DMS153 treated with DMSO at 0.1 percent for 48 hours (cell line): ENCODE results near the gene KRTAP12-3.
"Not testable (repeated sequence)": the region's sequence is repeated elsewhere in the genome, so short reads cannot be mapped to it uniquely, and the experiment has no call there.

ENCODE experiments used
- DNase-seq: peaks from one replicate; lab custom pipeline; 2025; ENCODE audit not compliant: unreplicated experiment; lab: John Stamatoyannopoulos, UW

The KRTAP12-3 gene, protein sequence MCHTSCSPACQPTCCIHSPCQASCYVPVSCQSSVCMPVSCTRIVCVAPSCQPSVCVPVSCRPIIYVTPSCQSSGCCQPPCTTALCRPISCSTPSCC

DNA sequence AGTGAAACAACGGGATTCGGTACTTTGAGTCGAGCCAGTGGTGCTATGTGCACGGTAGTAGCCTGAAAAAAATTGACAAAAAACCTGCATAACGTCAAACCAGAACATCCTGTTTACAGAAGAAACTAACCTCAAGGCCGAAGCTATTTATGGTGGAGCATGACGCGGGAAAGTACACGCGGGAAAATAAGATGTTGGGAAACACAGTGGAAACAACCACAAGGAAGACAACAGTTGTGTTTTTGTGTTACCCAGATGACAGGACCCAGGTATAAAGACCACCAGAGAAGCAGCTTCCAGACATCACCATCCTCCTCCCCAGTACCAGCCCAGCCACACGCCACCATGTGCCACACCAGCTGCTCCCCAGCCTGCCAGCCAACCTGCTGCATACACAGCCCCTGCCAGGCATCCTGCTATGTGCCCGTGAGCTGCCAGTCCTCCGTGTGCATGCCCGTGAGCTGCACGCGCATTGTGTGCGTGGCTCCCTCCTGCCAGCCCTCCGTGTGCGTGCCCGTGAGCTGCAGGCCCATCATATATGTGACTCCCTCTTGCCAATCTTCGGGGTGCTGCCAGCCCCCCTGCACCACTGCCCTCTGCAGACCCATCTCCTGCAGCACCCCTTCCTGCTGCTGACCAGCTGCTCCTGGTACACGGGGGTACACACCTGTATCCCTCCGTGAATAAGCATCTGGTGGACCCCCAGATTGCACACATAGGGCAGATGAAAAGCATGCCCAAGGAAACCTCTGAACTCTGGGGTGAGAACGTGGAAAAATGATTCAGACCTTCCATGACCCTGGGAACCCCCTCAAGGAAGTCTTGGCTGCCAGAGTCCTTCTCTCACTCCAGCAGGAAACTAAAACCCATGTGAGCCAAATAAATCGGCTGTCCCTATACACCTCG is at the start of gene KRTAP12-3:
Gene KRTAP12-3 (plus strand): TSS at position 298 of the 906 bp plus-strand sequence. CDS start 48 bp downstream, at position 346.
- no peak for DNase-seq

DNA sequence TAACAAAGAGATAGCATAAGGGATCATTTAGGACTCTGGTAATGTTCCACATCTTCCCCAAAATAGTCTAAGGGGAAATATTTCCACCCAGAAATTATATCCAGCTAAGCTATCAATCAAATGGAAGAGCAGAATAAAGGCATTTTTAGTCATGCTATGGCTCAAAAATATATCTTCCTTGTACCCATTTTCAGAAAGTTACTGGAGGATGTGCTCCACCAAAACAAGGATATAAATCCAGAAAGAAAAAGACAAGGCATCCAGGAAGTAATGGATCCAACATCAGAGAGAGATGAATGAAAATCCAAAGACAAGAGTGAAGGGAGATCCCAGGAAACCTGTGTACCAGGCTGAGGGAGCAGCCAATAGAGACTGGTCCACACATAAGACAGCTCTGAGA is 48.5 kb upstream of the KRTAP12-3 start:
- no peak for DNase-seq

DNA sequence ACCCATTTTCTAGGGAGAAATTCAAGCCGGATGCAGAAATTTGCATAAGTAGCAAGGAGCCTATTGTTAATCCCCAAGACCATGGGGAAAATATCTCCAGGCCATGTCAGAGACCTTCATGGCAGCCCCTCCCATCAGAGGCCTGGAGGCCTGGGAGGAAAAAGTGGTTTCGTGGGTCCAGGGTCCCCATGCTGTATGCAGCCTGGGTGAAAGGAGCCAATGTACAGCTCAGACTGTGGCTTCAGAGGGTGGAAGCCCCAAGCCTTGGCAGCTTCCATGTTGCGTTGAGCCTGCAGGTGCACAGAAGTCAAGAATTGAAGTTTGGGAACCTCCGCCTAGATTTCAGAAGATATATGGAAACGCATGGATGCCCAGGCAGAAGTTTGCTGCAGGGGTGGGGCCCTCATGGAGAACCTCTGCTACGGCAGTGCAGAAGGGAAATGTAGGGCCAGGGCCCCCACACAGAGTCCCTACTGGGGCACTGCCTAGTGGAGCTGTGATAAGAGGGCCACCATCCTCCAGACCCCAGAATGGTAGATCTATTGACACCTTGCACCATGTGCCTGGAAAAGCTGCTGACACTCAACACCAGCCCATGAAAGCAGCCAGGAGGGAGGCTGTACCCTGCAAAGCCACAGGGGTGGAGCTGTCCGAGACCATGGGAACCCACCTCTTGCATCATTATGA is 47.4 kb upstream of the KRTAP12-3 start:
- DNase-seq, result not testable (repeated sequence)

DNA sequence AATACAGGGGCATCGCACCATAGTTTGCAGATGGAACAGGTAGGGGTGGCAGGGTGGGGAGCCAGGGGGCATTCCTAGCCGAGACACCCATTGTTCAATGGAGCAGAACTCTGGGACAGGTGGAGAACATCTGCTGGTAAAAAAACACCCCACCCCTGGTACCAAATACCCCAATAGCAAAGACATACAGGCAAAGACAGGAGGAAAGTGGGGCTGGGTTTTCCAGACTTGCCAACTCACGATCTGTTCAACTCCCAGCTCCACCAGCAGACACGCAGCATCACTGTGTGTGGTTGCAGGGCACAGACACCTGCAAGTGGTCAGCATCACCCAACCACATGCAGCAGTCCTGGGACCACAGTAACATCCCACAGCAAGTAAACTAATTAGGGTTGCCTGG is 46.2 kb upstream of the KRTAP12-3 start:
- DNase-seq, result no peak

DNA sequence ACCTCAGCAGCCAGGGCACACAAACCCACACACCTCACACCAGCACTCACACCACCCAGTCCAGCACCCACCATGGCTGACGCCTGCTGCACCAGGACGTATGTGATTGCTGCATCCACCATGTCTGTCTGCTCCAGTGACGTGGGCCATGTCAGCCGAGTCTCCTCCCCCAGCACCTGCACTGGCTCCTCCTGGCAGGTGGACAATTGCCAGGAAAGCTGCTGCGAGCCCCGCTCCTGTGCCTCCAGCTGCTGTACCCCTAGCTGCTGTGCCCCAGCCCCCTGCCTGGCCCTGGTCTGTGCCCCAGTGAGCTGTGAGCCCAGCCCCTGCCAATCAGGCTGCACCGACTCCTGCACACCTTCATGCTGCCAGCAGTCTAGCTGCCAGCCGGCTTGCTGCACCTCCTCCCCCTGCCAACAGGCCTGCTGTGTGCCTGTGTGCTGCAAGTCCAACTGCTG is 45.7 kb upstream of the KRTAP12-3 start, which contains the start of gene KRTAP10-8:
Gene KRTAP10-8 (plus strand): TSS at position 51 of the 458 bp plus-strand sequence. CDS start 22 bp downstream, at position 73.
- no peak for DNase-seq

DNA sequence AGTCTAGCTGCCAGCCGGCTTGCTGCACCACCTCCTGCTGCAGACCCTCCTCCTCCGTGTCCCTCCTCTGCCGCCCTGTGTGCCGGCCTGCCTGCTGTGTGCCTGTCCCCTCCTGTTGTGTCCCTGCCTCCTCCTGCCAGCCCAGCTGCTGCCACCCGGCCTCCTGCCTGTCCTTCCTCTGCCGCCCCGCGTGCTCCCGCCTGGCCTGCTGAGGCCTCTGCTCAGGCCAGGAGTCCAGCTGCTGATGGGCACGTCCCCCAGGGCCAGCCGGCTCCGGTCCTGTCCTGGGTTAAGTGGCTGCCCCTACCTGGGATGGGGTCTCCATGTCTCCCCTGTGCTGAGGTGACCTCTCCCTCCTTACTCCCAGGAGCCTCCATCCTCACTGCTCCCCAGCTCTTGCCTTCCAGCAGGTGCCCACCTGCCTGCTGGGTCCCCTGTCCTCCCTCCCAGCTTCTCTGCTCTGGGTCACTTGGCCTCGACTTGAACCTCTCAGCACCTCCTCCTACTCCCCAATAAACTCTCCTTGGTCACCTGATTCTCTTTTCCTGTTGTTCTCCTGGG is 45.0 kb upstream of the KRTAP12-3 start:
- no peak for DNase-seq

DNA sequence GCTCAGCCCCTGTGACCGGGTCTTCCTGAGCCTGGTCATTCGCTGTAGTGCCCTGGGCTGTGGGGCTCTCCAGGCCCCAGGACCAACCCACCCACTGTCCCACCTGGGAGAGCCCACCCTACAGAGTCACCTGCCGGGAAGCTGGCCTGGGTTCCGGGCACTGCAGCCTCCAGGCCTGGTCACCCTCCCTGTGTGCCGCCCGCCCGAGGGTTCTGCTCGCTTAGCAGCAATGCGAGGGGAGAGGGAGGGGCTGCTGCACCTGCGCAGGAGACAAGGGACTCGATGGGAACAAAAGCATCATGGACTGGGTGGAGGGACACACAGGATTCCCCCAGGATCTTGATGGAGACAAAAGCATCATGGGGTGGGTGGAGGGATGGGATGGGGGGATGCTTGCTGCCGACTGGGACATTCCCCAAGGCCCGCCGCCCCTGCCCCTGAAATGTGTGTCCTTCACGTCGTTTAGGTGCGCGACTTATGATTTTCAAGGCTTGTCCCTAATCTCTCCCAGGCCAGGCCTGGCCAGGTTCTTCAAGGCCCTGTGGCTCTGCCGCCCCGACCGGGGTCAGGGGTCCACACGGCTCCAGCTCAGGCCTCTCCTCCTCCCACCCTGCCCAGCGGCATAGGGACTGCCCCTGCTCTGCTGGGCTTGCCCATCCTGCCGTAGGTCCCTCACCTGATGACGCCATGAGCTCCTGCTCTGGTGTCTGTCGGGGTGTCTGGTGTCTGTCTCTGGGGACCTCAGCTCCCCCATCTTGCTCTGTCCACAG is 44.2 kb upstream of the KRTAP12-3 start:
- no peak for DNase-seq

DNA sequence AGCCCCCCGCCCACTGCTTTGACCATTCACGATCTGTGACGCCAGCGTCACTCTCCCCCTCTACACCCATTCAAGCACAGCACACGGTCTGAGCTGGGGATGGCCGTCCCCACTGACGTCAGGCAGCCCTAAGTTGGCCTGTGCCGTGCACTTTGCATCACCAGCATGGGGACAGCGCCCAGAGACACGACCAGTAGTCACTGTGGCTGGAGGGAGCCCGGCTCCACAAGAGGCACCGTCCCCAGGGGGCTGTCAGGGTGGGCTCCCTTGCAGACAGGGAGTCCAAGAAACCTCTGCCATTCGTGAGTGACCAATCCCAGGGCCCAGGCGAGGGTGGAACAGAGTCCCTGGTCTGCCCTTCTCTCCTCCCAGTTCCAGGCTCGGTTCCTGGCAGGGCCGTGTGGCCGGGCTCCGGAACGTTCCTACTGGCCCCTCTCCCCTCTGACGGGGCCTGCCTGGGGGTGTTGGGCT is 43.5 kb upstream of the KRTAP12-3 start:
- no peak for DNase-seq

DNA sequence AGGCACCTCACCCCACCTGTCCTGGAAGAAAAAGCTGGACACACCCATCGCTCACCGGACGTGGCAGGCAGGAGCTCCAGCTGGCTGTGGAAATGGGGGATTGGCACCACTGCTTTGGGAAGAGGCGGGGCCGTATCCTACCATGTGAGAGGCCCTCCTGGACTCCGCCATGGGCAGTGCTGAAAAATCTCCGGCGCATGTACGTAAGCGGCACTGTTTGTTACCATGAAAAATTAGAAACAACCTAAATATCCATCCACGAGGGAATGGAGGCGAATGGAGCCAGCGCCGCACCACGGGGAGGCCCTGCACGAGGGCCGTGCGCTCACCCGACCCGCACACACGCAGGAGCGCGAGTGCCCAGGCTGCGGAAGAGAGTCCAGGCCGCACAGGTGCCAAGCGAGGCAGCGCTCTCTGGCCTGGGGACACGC is 42.8 kb upstream of the KRTAP12-3 start:
- no peak for DNase-seq

DNA sequence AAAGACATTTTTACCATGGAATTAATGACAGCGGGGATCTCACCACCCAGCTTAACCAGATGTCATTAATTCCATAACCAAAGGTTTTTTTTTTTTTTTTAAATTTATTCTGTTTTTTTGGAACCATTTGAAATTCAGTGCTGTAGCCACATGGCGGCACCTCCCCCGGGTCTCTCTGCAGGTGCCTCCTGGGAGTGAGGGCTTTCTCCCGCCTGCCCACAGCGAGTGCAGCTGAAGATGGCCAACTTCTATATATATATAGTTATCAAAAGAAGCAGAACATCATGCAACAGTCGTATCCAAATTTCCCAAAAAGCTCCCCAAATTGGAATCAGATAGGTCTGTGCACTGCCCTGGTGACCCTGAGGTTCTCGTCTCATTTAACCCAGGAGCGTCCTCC is 42.3 kb upstream of the KRTAP12-3 start:
- no peak for DNase-seq

DNA sequence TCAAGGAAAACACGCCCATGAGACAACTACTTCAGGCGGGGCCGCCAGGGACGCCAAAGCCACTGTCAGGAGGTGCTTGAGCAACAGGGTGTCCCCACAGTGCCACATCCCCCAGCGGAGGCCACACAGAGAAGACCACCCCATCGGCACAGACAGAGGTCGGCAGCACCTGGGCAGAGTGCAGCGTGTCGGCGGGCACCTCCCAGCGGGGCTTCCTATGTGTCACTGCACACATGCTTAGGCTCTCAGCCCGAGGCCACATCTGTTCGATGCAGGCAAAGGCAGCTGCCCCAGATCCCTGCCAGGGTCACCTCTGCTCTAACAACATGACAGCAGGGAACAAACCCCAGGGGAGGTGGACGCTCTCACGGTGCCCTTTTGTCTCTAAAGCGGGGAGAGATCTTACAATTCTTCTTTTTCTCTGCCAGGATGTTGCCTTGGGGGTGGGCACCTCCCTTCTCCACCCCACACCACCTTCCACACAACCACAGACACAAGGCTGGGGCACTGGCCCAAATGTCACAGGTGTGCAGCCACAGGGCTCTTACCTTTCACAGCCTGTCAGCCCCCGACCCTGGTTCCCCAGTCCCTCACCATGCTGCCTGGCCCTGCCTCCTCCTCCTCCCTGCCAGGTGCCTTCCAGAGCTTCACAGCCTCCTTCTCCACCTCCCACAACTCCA is 41.7 kb upstream of the KRTAP12-3 start:
- no peak for DNase-seq

DNA sequence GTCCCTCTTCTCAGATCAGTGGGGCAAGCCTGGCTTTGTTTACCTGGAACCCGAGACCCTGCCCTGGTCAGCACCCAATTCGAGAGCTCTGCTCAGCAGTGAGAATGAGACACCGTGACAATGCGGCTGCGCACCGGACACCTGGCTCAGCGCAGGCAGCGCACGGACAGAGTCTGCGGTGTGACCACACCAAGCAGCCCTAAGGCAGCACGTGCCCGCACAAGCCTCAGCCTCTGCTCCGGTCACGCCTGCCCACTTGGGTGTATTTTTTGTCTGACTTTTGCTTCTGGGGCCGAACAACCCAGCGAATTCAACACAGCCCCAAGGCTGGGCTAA is 41.2 kb upstream of the KRTAP12-3 start:
- DNase-seq, result no peak

DNA sequence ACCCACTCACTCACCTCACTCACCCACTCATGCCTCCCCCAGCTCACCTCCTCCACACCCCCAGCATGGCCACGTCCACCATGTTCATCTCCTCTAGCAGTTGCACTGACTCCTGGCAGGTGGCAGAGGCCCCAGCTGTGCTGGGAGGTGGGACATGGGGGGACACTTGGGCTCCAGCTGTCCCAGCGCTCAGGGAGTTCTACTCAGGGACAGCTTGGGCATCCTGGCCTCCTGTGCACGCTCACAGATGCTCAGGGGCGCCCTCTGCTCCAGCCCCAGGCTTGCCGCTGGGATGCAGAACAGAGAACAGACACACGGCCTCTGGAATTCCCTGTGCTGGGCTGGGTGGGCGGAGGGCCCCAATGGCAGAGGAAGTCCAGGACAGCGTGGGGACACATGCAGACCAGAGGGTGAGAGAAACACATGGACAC is 40.6 kb upstream of the KRTAP12-3 start:
- no peak for DNase-seq

DNA sequence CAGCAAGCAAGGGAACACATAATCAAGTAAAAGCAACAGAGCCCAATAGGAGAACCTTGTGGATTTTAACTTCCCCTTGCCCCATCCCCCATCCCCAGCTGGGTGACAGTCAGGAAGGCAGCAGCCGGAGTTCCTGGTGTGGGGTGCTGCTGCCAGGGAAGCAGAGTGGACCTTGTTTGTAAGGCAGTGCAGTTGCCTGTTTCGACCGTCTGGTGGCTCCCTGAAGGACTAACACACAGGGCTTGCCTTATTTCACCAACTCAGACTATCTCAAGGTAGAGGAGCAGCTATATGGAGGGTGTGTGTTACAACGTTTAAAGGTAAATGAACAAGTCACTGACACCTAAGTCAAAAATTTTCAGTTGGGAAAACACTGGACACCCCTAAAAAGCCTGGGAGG is 39.2 kb upstream of the KRTAP12-3 start:
- no peak for DNase-seq

DNA sequence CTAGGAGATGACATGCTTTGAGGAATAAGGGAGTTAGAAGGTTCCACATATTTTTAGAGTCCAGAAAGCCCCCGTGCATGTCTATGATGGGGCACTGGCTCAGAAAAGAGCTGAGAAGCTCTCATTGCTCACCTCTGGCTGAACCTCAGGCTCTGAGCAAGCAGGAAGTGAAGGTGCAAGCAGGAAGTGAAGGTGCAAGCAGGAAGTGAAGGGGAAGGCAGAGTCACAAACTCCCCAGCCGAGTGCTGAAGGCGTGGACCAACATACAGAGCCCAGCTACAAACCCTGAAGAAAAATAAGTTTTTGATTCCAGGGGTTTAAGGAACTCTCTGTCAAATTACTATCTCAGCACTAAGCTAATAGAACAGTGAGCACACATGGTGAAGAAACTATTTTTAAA is 38.8 kb upstream of the KRTAP12-3 start:
- DNase-seq, result no peak

DNA sequence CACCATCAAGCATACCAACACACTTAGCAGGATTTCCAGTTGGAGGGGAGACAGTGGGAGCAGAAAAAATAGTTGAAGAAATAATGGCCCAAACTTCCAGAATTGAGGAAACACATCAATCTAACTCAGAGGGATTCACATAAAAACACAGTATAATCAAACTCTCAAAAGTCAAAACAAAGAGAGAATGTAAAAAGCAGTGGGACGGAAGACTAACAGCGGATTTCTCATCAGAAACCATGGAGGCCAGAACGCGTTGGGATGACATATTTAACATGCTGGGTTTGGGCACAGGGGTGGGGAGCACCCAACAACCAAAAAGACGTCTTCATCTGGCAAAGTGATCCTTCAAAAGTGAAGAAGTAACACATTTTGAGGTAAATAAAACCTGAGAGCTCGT is 37.8 kb upstream of the KRTAP12-3 start:
- DNase-seq, result no peak

DNA sequence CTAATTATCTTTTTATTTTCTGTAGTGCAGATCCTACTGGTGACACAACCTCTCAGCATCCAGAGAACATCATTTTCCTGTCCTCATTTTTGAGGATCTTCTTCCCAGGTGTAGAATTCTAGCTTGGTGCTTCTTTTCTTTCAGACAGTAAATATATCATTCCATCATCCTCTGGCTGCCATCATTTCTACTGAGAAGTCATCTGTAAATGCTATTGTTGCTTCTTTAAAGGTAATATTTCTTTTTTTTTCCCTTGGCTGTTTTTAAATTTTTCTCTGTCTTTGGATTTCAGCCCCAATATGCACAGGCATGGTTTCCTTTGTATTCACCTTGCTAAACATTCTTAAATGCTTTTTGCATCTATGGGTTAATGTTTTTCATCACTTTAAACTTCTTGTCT is 34.2 kb upstream of the KRTAP12-3 start:
- DNase-seq, result no peak

DNA sequence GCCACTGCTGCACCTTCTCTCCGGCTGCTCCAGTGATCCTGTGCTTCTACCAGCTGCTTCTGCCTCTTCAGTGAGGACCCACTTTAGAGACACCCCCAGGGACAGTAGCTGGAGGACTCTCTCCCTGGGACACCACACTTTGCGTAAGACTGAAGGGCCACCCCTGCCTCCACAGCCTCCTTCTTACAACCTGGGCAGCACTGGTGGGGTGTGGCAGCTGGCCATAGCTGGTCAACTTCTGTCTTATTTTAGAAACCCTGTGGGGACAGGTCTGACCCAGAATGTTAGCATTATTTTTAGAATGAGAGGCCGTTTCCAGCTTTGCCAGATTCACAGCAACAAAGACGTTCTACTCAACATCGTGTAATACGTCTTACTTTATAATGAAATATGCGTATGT is 32.0 kb upstream of the KRTAP12-3 start:
- DNase-seq, result no peak

DNA sequence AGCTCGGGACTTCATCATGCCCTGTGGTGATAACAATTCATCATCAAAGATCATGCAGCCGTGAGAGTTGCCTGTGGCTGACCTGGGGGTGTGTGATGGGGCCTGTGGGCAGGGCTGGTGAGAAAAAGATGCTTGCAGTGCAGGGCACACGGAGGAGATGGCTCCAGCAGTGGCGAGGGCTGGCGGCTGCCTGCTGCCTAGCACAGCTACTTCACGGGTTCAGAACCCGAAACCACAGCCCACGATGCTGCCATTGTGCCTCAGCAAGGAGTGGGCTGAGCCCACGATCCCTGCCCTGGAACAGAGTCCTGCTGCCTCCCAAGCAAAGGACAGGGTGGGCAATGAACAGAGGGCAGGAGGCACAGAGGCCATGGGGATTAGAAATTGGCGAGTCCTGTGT is 31.5 kb upstream of the KRTAP12-3 start:
- DNase-seq, result no peak

DNA sequence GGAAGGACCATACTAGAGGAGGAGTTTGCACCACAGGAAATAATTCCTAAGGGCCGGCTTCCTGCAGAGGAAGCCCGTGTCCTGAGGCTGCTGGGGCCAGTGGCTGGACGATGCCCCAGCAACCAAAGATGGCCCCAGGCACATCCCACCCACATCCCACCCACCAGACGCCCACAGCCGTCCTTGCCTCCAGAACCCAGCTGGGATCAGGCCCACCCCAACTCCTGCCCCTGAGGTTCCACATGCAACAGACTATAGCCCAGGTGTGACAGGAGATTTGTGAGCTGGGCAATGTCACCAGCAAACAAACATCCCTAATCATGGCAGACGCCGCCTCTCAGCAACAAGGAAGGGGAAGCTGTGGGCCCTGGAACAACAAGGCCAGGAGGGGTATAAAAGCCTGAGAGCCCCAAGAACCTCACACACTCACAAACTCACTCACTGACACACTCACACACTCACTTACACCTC is 31.0 kb upstream of the KRTAP12-3 start, which contains the start of gene KRTAP10-9:
Gene KRTAP10-9 (plus strand): TSS at position 421 of the 471 bp plus-strand sequence. CDS start 79 bp downstream, outside the sequence.
- no peak for DNase-seq
